EH (cell line): Measurements from ENCODE around the gene BPIFB4.
A peak's percentile ranks its signal among the peaks of the same experiment; 100 is the strongest.
"Not testable (repeated sequence)": the region's sequence is repeated elsewhere in the genome, so short reads cannot be mapped to it uniquely, and the experiment has no call there.

Source experiments
- DNase-seq: peaks from one replicate; pipeline ENCODE4 v3.0.0-alpha.2; 2015; ENCODE audit warnings: low read depth

BPIFB4 gene

GRCh38 chr20:33119725-33120720 lies 40.6 kb downstream of the BPIFB4 start:
- DNase-seq = no peak

- no peak for DNase-seq
Observed at GRCh38 chr20:33120934-33121333, 41.5 kb downstream of the BPIFB4 start.

GRCh38 chr20:33122297-33122696 lies 42.9 kb downstream of the BPIFB4 start:
- DNase-seq = not testable (repeated sequence)

GRCh38 chr20:33124261-33124660 lies 44.8 kb downstream of the BPIFB4 start:
- DNase-seq = no peak

- DNase-seq = no peak
Observed at GRCh38 chr20:33124994-33125393, 45.6 kb downstream of the BPIFB4 start.

- no peak for DNase-seq
Observed at GRCh38 chr20:33125983-33126382, 46.5 kb downstream of the BPIFB4 start.

GRCh38 chr20:33127422-33128097 lies 48.1 kb downstream of the BPIFB4 start:
- no peak for DNase-seq

GRCh38 chr20:33130568-33131061 lies 51.2 kb downstream of the BPIFB4 start:
- DNase-seq = peak; percentile 30

GRCh38 chr20:33131949-33132473 lies 52.6 kb downstream of the BPIFB4 start:
- DNase-seq = no peak

- peak; percentile 7 for DNase-seq
Observed at GRCh38 chr20:33132513-33133372, 53.3 kb downstream of the BPIFB4 start.

GRCh38 chr20:33133373-33133941 lies 54.0 kb downstream of the BPIFB4 start:
- DNase-seq = no peak

- no peak for DNase-seq
Observed at GRCh38 chr20:33137195-33137594, 57.8 kb downstream of the BPIFB4 start.

- no peak for DNase-seq
Observed at GRCh38 chr20:33139467-33139866, 60.0 kb downstream of the BPIFB4 start.

GRCh38 chr20:33145521-33145920 lies 66.1 kb downstream of the BPIFB4 start:
- DNase-seq = no peak

GRCh38 chr20:33147299-33147698 lies 67.9 kb downstream of the BPIFB4 start:
- no peak for DNase-seq

- no peak for DNase-seq
Observed at GRCh38 chr20:33148040-33148439, 68.6 kb downstream of the BPIFB4 start.

- no peak for DNase-seq
Observed at GRCh38 chr20:33154252-33154651, 74.8 kb downstream of the BPIFB4 start.

- no peak for DNase-seq
Observed at GRCh38 chr20:33158637-33159385, 79.4 kb downstream of the BPIFB4 start.

- DNase-seq = no peak
Observed at GRCh38 chr20:33159713-33160112, 80.3 kb downstream of the BPIFB4 start.

- DNase-seq = no peak
Observed at GRCh38 chr20:33160681-33161080, 81.2 kb downstream of the BPIFB4 start.
